Right lobe of liver (tissue), 4 donors: ENCODE measurements around the gene TXNDC2.

Experiments
- POLR2A ChIP-seq: fragments of 450-650 bp; IDR thresholded peaks from one replicate; pipeline ENCODE4 v1.6.1; 2017; ENCODE audit warnings: antibody characterized with exemption, mild to moderate bottlenecking
- TF ChIP-seq, protein P1 (sequence below), 4 donors: fragments of 200-600 bp in 3 of 4; fragments of 450-650 bp in 1 of 4; IDR thresholded peaks; one replicate each; pipeline versions ENCODE4 v1.5.1 to v1.8.0; 2016 to 2022; ENCODE audit warnings: antibody characterized with exemption in 4 of 4, mild to moderate bottlenecking in 2 of 4
- donor health status: DM: no; HTN: no; CAD: no.
- donor health status: DM: no; HTN: no; CAD: no.
- donor health status: DM: no; HTN: yes; CAD: no.

DNA sequence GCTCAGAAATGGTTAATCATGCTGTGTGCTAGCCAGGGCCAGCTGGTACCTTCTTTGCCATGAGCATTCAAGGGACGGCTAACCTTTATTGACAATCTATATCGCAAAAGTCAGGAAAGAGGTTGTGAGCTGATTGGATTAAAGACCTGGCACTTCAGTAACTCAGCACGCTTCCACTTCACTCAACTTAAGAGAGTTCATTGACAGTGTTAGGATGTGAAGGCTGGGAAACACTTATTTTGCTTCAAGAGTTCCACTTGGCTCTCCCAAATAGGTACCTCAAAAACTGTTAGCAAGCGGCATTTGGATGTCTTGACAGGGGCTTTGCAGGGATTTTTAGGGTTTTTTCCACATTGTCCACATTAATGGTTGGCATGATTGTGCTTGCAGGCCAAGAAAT, 25.1 kb upstream of the TXNDC2 start:
- TF ChIP-seq, protein P1, sequence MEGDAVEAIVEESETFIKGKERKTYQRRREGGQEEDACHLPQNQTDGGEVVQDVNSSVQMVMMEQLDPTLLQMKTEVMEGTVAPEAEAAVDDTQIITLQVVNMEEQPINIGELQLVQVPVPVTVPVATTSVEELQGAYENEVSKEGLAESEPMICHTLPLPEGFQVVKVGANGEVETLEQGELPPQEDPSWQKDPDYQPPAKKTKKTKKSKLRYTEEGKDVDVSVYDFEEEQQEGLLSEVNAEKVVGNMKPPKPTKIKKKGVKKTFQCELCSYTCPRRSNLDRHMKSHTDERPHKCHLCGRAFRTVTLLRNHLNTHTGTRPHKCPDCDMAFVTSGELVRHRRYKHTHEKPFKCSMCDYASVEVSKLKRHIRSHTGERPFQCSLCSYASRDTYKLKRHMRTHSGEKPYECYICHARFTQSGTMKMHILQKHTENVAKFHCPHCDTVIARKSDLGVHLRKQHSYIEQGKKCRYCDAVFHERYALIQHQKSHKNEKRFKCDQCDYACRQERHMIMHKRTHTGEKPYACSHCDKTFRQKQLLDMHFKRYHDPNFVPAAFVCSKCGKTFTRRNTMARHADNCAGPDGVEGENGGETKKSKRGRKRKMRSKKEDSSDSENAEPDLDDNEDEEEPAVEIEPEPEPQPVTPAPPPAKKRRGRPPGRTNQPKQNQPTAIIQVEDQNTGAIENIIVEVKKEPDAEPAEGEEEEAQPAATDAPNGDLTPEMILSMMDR (IDR thresholded peaks at IDR 0.05), result no peak
- no peak for TF ChIP-seq POLR2A
